GM12874 (cell line): Measurements from ENCODE around the gene DNAH11.

Experiments used
- TF ChIP-seq, protein P1 (sequence below): IDR thresholded peaks from 2 replicates; pipeline ENCODE4 v1.5.1; 2011; ENCODE audit warnings: low read depth, mild to moderate bottlenecking, control low read depth, low read length, moderate library complexity; ENCODE audit not compliant: insufficient read depth

Gene DNAH11

GRCh38 chr7:21730399-21730798 lies 187.6 kb downstream of the DNAH11 start:
- TF ChIP-seq, protein P1, sequence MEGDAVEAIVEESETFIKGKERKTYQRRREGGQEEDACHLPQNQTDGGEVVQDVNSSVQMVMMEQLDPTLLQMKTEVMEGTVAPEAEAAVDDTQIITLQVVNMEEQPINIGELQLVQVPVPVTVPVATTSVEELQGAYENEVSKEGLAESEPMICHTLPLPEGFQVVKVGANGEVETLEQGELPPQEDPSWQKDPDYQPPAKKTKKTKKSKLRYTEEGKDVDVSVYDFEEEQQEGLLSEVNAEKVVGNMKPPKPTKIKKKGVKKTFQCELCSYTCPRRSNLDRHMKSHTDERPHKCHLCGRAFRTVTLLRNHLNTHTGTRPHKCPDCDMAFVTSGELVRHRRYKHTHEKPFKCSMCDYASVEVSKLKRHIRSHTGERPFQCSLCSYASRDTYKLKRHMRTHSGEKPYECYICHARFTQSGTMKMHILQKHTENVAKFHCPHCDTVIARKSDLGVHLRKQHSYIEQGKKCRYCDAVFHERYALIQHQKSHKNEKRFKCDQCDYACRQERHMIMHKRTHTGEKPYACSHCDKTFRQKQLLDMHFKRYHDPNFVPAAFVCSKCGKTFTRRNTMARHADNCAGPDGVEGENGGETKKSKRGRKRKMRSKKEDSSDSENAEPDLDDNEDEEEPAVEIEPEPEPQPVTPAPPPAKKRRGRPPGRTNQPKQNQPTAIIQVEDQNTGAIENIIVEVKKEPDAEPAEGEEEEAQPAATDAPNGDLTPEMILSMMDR: no peak

GRCh38 chr7:21731977-21732376 lies 189.1 kb downstream of the DNAH11 start:
- TF ChIP-seq, protein P1: no peak

GRCh38 chr7:21733837-21734236 lies 191.0 kb downstream of the DNAH11 start:
- TF ChIP-seq, protein P1: no peak

- TF ChIP-seq, protein P1: no peak
Observed at GRCh38 chr7:21743493-21743892, 200.7 kb downstream of the DNAH11 start.

DNA sequence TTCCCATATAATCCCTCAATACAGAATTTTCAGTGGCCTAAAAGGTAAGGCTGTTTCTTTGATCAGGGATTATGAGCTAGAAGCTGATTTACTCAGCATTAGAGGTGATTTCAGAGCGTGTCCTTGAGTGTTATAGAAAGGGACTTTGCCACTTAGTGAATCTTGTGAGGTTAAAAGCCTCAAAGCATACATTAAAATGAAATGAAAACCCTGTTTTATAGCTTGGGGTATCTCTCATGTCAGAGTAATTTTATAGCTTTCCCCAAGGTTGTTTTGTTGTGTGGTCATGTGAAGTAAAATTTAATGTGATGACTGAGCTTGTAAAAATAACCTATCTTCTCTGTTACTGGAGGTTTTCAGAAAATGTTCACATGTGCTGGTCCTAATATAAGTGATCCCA lies 204.1 kb downstream of the DNAH11 start:
- TF ChIP-seq, protein P1: no peak

GRCh38 chr7:21747806-21748205 lies 205.0 kb downstream of the DNAH11 start:
- TF ChIP-seq, protein P1: no peak

DNA sequence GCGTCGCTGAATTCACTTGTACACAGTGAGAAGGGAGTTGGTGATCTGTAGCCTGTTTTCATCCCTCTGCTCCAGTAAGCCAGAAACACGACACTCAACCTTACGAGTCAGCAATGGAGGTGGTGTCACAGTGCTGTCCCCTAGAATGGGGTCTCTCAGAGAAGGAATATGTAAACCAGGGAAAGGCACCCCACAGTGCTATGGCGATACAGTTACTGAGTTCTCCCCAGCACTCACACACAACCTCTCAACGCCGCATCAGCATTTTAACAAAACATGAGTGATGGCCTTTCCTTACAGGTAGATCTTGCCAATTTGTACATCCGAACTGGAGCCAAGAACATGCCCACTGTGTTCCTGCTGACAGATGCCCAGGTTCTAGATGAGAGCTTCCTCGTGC lies 206.5 kb downstream of the DNAH11 start:
- TF ChIP-seq, protein P1: no peak

- TF ChIP-seq, protein P1: no peak
Observed at GRCh38 chr7:21753071-21753470, 210.2 kb downstream of the DNAH11 start.
